ENCODE data around the gene CAMK2A.
A peak's percentile ranks its signal among the peaks of the same experiment; 100 is the strongest.

DNA sequence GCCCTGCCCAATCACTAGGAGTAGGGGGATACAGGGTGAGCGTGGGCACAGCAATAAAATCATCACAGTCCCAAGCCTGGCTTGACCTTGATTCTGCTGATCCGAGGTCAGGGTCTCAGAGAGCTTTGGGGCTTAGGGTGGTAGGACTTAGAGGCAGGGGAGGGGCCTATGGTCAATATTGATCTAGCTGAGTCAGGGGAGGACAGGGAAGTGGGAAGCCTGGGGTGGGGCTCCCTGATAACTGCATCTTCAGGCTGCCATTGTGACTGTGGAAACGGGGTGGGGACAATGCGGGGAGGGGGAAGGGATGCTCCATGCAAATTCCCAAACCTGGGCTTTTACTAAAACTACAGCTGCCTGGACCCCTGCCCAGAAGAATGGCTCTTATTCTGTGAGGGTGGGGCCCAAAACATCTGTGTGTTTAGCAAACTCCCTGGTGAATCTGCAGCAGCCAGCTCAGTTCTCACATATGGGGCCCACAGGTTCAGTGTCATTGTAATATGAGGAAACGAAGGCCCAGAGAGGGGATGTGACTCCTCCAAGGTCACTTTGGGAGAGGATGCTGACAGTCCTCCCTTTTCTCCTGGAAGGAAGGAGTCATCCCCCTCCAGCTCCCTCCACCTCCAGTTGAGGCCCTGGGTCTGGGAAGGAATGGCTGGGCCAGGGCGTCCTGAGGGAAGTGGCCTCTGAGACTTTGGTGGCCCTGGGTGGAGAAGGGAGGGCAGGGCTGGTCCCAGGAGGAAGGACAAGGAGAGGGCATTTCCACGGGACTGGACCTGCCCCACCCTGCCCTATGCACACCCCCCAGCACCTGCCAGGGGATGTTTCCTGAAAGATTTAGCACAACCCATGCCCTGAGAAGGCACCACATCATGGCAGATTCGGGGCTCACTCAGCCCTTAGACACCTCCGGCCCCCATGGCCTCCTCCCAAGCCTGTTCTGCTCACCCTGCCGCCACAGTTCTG is 73.3 kb downstream of the CAMK2A start:
- TF ChIP-seq, protein P1, sequence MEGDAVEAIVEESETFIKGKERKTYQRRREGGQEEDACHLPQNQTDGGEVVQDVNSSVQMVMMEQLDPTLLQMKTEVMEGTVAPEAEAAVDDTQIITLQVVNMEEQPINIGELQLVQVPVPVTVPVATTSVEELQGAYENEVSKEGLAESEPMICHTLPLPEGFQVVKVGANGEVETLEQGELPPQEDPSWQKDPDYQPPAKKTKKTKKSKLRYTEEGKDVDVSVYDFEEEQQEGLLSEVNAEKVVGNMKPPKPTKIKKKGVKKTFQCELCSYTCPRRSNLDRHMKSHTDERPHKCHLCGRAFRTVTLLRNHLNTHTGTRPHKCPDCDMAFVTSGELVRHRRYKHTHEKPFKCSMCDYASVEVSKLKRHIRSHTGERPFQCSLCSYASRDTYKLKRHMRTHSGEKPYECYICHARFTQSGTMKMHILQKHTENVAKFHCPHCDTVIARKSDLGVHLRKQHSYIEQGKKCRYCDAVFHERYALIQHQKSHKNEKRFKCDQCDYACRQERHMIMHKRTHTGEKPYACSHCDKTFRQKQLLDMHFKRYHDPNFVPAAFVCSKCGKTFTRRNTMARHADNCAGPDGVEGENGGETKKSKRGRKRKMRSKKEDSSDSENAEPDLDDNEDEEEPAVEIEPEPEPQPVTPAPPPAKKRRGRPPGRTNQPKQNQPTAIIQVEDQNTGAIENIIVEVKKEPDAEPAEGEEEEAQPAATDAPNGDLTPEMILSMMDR (optimal IDR thresholded peaks at IDR 0.05 in 1 of 3, IDR thresholded peaks at IDR 0.05 in 1 of 3, conservative IDR thresholded peaks at IDR 0.05 in 1 of 3; ENCODE audit: extremely low read depth in 1 of 3, insufficient read depth in 2 of 3, low read length in 3 of 3) = no peak
- TF ChIP-seq EZH2 (IDR thresholded peaks at IDR 0.05; ENCODE audit: low read length) = peak; percentile 4
